PC-9 (cell line): Measurements from ENCODE around the gene VSX1. TPM values are rescaled to one million over a fixed set of nuclear protein-coding genes. Genes with fewer than 3 reads are reported as not detected.

ENCODE experiments used
- BruUV-seq: library from RNA; stranded (reverse); fragments of 400-500 nt; replicated peaks from 2 replicates; lab custom pipeline; 2021; lab: Mats Ljungman, UMichigan
- CTCF ChIA-PET: fragments of 300-600 bp; sonication (Branson Sonifier 250); formaldehyde crosslinking; loops from one replicate; lab custom pipeline; 2022; ENCODE audit warnings: antibody characterized with exemption; lab: Charles Lee
- POLR2A ChIA-PET: fragments of 300-600 bp; sonication (Branson Sonifier 250); formaldehyde crosslinking; loops from one replicate; lab custom pipeline; 2022; ENCODE audit warnings: antibody characterized with exemption; ENCODE audit not compliant: unreplicated experiment; lab: Charles Lee
- DNase-seq, 2 experiments: peaks; one replicate each; pipeline versions ENCODE4 v3.0.0 to v3.0.0-alpha.2; 2015 to 2022; ENCODE audit warnings: mixed read lengths in 1 of 2
- H2AFZ ChIP-seq: fragments of 200-600 bp; sonication (generic); 2 replicates; pipeline ENCODE4 v1.8.1; 2017; ENCODE audit warnings: antibody characterized with exemption
- H3F3A ChIP-seq: fragments of 200-600 bp; sonication (generic); 2 replicates; pipeline ENCODE4 v1.8.1; 2017; ENCODE audit warnings: antibody characterized with exemption, mild to moderate bottlenecking, low read depth; ENCODE audit not compliant: insufficient read depth
- H3K27ac ChIP-seq: fragments of 200-600 bp; sonication (generic); 2 replicates; pipeline ENCODE4 v1.6.1; 2016; ENCODE audit warnings: mixed run types
- H3K27me3 ChIP-seq: fragments of 200-600 bp; sonication (generic); 2 replicates; pipeline ENCODE4 v1.6.1; 2016; ENCODE audit warnings: low read depth, mixed run types; ENCODE audit not compliant: insufficient read depth
- H3K36me3 ChIP-seq: fragments of 200-600 bp; sonication (generic); 2 replicates; pipeline ENCODE4 v1.6.1; 2016; ENCODE audit warnings: low read depth, mixed run types
- H3K4me1 ChIP-seq: fragments of 200-600 bp; sonication (generic); replicated peaks from 2 replicates; pipeline ENCODE4 v1.6.1; 2016; ENCODE audit warnings: mixed run types; ENCODE audit not compliant: insufficient read depth
- H3K4me2 ChIP-seq: fragments of 200-600 bp; sonication (generic); 2 replicates; pipeline ENCODE4 v1.6.1; 2017; ENCODE audit warnings: mixed run types
- H3K4me3 ChIP-seq: fragments of 200-600 bp; sonication (generic); 2 replicates; pipeline ENCODE4 v1.6.1; 2016; ENCODE audit warnings: mixed run types
- H3K79me2 ChIP-seq: fragments of 200-600 bp; sonication (generic); 2 replicates; pipeline ENCODE4 v1.6.1; 2017; ENCODE audit warnings: low read depth, mixed run types
- H3K9me2 ChIP-seq: fragments of 200-600 bp; sonication (generic); 2 replicates; pipeline ENCODE4 v1.8.1; 2017; ENCODE audit warnings: mild to moderate bottlenecking; ENCODE audit not compliant: insufficient read depth
- H3K9me3 ChIP-seq: fragments of 200-600 bp; sonication (generic); 2 replicates; pipeline ENCODE4 v1.8.1; 2016; ENCODE audit warnings: low read depth; ENCODE audit not compliant: insufficient read depth
- H4K20me1 ChIP-seq: fragments of 200-600 bp; sonication (generic); 2 replicates; pipeline ENCODE4 v1.8.1; 2017; ENCODE audit not compliant: insufficient read depth
- CTCF ChIP-seq: fragments of 200-600 bp; sonication (generic); conservative IDR thresholded peaks from 2 replicates; pipeline ENCODE4 v1.6.1; 2017; ENCODE audit warnings: mixed run types, antibody characterized with exemption, mild to moderate bottlenecking, moderate library complexity
- EZH2 ChIP-seq: fragments of 200-600 bp; sonication (generic); IDR thresholded peaks from 2 replicates; pipeline ENCODE4 v1.8.0; 2017; ENCODE audit warnings: antibody characterized with exemption, low read depth
- intact Hi-C: fragments of 100-400 bp; cut with micrococcal nuclease; formaldehyde crosslinking; loops from one replicate; pipeline ENCODE4 v1.10.0; 2022; ENCODE audit not compliant: unreplicated experiment
- total RNA-seq: library from RNA; stranded (reverse); gene quantifications from 2 replicates; pipeline ENCODE4 v1.2.3, GENCODE V29; 2021

The VSX1 gene
- total RNA-seq, 1 experiment from 2014 or later, result 1.5 TPM

- H3K9me2 ChIP-seq, result no peaks in the 10 kb centered on the region
- BruUV-seq, result no TSS peak
- no peak overlapping the region for H3K4me2 ChIP-seq
- H2AFZ ChIP-seq, result no peak overlapping the region
- TF ChIP-seq CTCF, result no peak
- no peak for TF ChIP-seq EZH2
- intact Hi-C loops, result no loop called here
- H3K9me3 ChIP-seq, result no peaks in the 10 kb centered on the region
- H3K4me3 ChIP-seq, result no peak overlapping the region
- peak in 1 of 2 experiments; percentile 6 for DNase-seq
- ChIA-PET POLR2A (no interaction called here), CTCF (interaction anchor here (0.6 kb wide), 1 partner anchor 10 kb away, joined by 3 read pairs; no protein-coding TSS in a partner anchor)
- H3F3A ChIP-seq, result no peaks in the 10 kb centered on the region
- peaks cover 4% of the 10 kb centered on the region; the same call in 1 of the 2 replicates for H4K20me1 ChIP-seq
- no peaks in the 10 kb centered on the region for H3K27me3 ChIP-seq
- H3K79me2 ChIP-seq, result no peaks in the 10 kb centered on the region
- H3K36me3 ChIP-seq, result no peaks in the 10 kb centered on the region
- H3K27ac ChIP-seq, result no peak overlapping the region
- H3K4me1 ChIP-seq, result 0 out of 2 replicates have a peak, but pooled peaks cover 9% of the 10 kb centered on the region
Measured at GRCh38 chr20:25049261-25050060, 32.5 kb downstream of the VSX1 start.

- no peak for TF ChIP-seq EZH2
- no peak for TF ChIP-seq CTCF
- no peaks in the 10 kb centered on the region for H3K9me3 ChIP-seq
- ChIA-PET POLR2A (interaction anchor here (0.6 kb wide), 1 partner anchor 15 kb away, joined by 4 read pairs; no protein-coding TSS in a partner anchor), CTCF (interaction anchor here (0.6 kb wide), 1 partner anchor 11 kb away, joined by 3 read pairs; no protein-coding TSS in a partner anchor)
- peak in 1 of 2 experiments; percentile 23 for DNase-seq
- BruUV-seq, result no TSS peak
- H3K79me2 ChIP-seq, result no peaks in the 10 kb centered on the region
- H3K4me2 ChIP-seq, result no peak overlapping the region
- H3K27me3 ChIP-seq, result no peaks in the 10 kb centered on the region
- H3K4me1 ChIP-seq, result 0 out of 2 replicates have a peak, but pooled peaks cover 9% of the 10 kb centered on the region
- no peak overlapping the region for H3K4me3 ChIP-seq
- no peak overlapping the region for H2AFZ ChIP-seq
- no peaks in the 10 kb centered on the region for H3K36me3 ChIP-seq
- no peak overlapping the region for H3K27ac ChIP-seq
- H3K9me2 ChIP-seq, result no peaks in the 10 kb centered on the region
- intact Hi-C loops, result no loop called here
- no peaks in the 10 kb centered on the region for H3F3A ChIP-seq
- H4K20me1 ChIP-seq, result peaks cover 4% of the 10 kb centered on the region; the same call in 1 of the 2 replicates
Measured at GRCh38 chr20:25048519-25048952, 33.4 kb downstream of the VSX1 start.

GRCh38 chr20:25047766-25048165, 34.2 kb downstream of the VSX1 start:
- POLR2A ChIA-PET, result no interaction called here
- no peak overlapping the region for H3K4me2 ChIP-seq
- peaks cover 4% of the 10 kb centered on the region; the same call in 1 of the 2 replicates for H4K20me1 ChIP-seq
- intact Hi-C loops, result no loop called here
- BruUV-seq, result no TSS peak
- H2AFZ ChIP-seq, result no peak overlapping the region
- CTCF ChIA-PET, result interaction anchor here (0.6 kb wide), 1 partner anchor 31 kb away, joined by 3 read pairs; no protein-coding TSS in a partner anchor
- H3K4me3 ChIP-seq, result no peak overlapping the region
- no peak overlapping the region for H3K27ac ChIP-seq
- peak in 1 of 2 experiments; percentile 23 for DNase-seq
- H3K4me1 ChIP-seq, result 0 out of 2 replicates have a peak, but pooled peaks cover 9% of the 10 kb centered on the region
- H3K36me3 ChIP-seq, result no peaks in the 10 kb centered on the region
- no peaks in the 10 kb centered on the region for H3K9me3 ChIP-seq
- no peaks in the 10 kb centered on the region for H3K79me2 ChIP-seq
- H3K27me3 ChIP-seq, result no peaks in the 10 kb centered on the region
- no peaks in the 10 kb centered on the region for H3K9me2 ChIP-seq
- TF ChIP-seq EZH2 (no peak), CTCF (no peak)
- no peaks in the 10 kb centered on the region for H3F3A ChIP-seq
